Brain pericyte (primary cell): ENCODE measurements around the gene CREB3L2.
"Not testable (repeated sequence)": the region's sequence is repeated elsewhere in the genome, so short reads cannot be mapped to it uniquely, and the experiment has no call there.

ENCODE experiments used
- DNase-seq: peaks from one replicate; pipeline ENCODE4 v3.0.0-alpha.2; 2012; ENCODE audit warnings: low read depth, low spot score

CREB3L2 gene

DNA sequence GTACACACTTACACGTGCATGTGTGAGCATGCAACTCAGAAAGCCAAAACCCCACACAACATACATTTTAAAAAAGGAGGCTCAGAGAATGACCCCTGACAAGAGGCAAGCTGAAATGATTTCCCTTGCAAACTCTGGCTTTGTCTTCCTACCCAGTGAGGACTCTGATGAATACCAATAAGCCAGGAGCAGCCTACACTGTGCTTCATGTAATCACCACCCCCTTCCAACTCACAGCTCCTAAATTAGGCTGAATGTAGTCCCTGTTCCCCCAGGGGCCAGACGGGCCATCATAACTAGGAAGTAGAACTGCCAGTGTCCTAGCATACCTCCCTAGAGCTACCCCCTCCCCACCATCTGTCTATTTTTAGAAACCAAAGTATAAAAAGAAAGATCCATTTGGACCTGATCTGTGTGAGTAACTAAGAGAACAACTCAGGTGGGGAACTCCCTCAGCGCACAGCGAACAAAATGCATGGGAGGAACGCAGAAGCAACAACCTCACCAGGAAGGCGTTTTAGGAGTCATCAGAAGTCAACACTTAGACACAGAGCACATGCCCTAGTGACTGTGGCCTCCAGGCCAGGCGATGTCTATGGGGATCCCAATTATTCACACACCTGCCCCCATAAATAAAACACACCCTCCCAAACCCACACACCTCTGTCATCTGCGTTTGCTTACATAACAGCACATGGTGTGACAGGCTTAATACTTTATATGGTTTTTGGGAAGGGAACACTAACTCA is 157.0 kb downstream of the CREB3L2 start:
- no peak for DNase-seq

DNA sequence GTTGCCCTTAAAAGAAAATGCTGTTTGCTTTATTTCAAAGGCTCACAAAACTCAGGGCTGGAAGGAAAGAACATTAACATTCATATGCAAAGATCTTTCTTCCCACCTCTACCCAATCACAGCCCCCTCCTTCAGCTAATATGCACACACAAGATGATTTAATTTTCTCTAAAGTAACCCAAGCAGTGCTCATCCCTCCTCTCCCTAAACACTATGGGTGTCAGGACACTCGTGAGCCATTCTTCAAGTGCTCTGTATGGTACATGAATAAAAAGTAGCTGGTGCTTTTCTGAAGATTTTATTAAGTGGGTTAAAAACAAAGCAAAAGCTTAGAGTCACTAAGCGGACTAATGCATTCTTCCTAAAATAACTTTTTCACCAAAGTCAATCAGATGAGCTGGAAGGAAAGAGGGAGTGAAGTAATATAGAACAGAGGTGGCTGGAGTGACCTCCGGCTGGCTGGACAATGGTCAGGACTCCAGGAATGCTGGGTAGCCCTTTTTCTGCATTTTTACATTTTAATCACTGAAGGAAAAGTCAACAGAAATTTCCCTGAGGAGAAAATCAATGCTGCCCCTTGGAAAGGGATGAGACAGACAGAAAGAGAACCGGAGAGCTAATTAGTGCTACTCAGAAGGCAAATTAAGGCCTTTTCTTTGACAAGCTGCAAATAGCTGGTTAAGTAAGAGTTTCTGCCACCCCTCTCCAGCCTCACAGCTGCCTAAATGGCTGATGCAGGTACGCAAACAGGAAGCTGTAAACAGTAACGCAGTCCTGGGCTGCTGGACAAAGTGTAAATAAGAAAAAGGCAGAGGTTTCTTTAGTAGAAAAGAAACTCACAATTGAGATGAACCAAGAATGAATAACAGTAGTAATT is 161.7 kb downstream of the CREB3L2 start:
- DNase-seq, result no peak

DNA sequence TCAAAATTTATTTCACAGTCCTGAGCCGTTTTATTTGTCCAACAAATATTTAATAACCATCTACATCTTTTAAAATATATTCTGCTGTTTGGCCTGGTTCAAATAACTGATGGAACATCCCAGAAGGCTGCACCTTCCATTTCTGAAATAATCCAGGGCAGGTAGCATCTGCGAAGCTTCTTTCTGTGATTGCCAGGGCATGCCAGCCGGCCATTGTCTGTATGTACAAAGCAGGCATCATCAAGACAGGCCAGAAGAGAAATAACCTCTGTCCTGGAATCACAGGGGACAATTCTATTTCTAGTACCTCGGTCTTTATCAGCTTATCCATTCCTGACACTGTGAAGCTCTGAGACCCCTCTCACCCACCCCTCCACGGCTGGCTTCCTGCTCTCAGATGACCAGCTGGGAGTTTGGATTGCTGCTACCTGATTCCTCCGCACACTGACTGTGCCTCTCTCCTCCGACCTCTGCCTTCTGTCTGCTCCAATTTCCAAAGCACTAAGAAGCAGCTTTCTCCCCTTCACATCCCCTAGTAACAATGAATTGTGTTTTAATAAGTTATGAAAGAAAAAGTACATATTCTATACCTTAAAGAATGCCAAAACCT is 163.1 kb downstream of the CREB3L2 start:
- DNase-seq, result no peak

- DNase-seq, result no peak
These were observed 165.3 kb downstream of the CREB3L2 start for GRCh38 chr7:137836541-137836940.

DNA sequence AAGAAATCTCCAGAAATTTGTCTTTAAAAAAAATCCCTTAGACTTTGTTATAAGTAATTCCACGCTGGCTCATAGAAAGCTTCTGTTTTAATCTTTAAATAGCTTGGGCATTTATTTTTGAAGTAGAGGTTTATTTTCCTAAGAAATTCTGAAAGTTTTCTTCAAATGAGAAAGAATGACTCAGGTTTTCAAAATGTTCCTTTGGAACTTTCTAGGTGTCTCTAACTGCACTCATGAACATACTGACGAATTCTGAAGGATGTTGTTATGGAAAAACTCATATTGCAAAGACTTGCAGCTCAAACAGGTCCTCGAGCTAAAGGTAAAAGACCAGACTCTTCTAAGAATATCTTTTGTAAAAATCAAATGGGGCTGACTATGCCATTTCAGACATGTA is 165.8 kb downstream of the CREB3L2 start:
- no peak for DNase-seq

DNA sequence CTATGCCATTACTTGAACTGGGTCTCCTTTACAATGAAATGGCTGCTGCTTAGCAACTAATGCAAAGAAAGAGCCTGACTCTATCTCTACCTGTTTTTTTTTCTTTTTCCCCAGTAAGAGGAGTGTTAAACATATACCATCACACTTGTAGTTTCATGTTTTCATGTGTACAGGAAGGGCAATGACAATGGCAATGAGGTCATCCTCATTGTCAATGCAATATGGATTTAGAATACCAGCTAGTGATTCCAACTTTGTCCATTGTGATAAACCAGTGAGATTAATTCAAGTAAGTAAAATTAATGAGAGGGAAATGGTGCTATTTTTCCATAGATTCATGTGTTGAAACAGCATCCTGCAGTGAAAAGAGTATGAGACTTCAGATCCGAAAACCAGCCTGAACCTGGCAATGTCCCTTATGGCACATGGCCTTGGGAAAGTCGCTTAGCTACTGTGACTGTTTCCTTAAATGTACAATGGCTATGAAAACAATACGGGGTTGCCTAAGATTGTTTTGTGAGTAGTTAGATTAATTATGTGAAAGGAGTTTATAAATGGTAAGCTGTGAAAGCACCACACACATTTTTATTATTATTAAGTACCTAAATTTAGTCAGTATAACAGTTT is 166.3 kb downstream of the CREB3L2 start:
- no peak for DNase-seq

GRCh38 chr7:137834552-137834951 is 167.3 kb downstream of the CREB3L2 start:
- DNase-seq, result no peak

GRCh38 chr7:137832990-137833389 is 168.9 kb downstream of the CREB3L2 start:
- not testable (repeated sequence) for DNase-seq

DNA sequence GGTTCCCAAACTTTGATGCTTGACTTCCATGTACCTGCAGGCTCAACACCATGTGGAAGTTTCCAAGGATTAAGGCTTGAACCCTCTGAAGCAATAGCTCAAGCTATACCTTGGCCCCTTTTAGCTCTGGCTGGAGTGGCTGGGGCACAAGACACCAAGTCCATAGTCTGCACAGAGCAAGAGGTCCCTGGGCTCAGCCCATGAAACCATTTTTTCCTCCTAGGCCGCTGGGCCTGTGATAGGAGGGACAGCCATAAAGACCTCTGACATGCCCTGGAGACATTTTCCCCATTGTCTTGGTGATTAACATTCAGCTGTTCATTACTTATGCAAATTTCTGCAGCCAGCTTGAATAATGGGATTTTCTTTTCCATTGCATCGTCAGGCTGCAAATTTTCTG is 169.5 kb downstream of the CREB3L2 start:
- no peak for DNase-seq

GRCh38 chr7:137831555-137831954 is 170.3 kb downstream of the CREB3L2 start:
- not testable (repeated sequence) for DNase-seq

DNA sequence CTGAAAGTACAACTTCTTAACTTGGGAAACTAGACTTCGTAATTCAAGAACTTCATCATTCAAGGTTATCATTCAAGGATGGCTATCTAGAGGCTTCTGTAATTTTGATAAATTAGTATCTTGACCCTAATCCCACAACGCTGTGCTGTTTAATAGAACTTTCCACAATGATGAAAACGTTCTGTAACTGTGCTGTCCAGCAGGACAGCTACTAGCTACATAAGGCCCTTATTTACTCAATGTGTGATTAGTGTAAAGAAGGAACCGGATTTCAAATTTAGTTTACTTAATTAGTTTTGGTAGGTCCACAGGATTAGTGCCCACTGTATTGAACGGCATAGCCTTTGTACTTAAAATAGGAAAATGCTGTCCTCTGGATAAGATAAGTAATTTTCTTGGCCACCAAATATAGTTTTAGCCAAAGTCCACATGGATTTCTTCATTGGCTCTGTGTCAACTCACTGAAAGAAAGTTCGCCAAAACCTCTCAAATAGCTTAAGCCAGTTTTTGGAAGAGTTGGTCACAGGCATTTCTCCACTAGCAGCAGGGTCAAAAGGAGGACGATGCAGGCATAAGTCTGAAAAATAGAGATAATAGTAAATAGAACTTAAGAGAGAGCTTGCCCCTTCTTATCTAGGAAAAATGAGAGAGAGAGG is 172.4 kb downstream of the CREB3L2 start:
- DNase-seq, result no peak

GRCh38 chr7:137828456-137828855 is 173.4 kb downstream of the CREB3L2 start:
- DNase-seq, result no peak

DNA sequence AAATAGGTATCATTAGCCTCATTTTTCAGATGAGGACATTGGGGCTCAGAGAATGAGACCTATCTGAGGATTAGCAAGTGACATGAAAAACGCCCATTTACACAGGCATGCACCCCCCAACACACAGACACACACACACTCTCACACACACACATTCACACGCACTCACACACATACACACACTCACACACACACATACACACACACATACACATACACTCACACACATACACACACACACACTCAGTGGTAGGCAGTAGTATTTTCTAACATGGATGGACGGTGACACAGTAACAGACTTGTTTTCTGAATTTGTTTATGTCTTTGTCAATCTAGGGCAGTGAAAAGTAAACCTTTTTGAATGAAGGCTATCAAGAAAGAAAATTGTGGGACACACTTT is 176.4 kb downstream of the CREB3L2 start:
- DNase-seq, result no peak
